Mesothelial cell of epicardium (in vitro differentiated cells): ENCODE results near the gene ZNF787. TPM values are rescaled to one million over a fixed set of nuclear protein-coding genes. Genes with fewer than 3 reads are reported as not detected.

ENCODE experiments used
- DNase-seq, 2 experiments: peaks; one replicate each; pipeline ENCODE4 v3.0.0; 2021; ENCODE audit warnings: low spot score in 2 of 2; ENCODE audit not compliant: unreplicated experiment in 2 of 2
- H3K27ac Mint-ChIP-seq: 2 replicates; pipeline ENCODE4 v1.8.0; 2021; ENCODE audit warnings: mixed read lengths
- H3K27me3 Mint-ChIP-seq: 2 replicates; pipeline ENCODE4 v1.8.0; 2021; ENCODE audit warnings: low read depth, mixed read lengths
- H3K36me3 Mint-ChIP-seq: 2 replicates; pipeline ENCODE4 v1.8.0; 2021; ENCODE audit warnings: mixed read lengths
- H3K4me1 Mint-ChIP-seq: 2 replicates; pipeline ENCODE4 v1.8.0; 2021; ENCODE audit warnings: mixed read lengths
- H3K4me3 Mint-ChIP-seq: 2 replicates; pipeline ENCODE4 v1.8.0; 2021; ENCODE audit warnings: mild to moderate bottlenecking, moderate library complexity, mixed read lengths
- H3K9me3 Mint-ChIP-seq: 2 replicates; pipeline ENCODE4 v1.8.0; 2021; ENCODE audit warnings: mixed read lengths
- CTCF ChIP-seq: fragments of 200-600 bp; sonication (generic); IDR thresholded peaks from one replicate; pipeline ENCODE4 v1.5.0; 2021; ENCODE audit warnings: antibody characterized with exemption; ENCODE audit not compliant: unreplicated experiment
- total RNA-seq: library from RNA; stranded (reverse); gene quantifications from 3 replicates; pipeline ENCODE4 v1.2.1, GENCODE V29; 2021

The ZNF787 gene
- total RNA-seq, 1 donor from 2014 or later, result 35.5 TPM

DNA sequence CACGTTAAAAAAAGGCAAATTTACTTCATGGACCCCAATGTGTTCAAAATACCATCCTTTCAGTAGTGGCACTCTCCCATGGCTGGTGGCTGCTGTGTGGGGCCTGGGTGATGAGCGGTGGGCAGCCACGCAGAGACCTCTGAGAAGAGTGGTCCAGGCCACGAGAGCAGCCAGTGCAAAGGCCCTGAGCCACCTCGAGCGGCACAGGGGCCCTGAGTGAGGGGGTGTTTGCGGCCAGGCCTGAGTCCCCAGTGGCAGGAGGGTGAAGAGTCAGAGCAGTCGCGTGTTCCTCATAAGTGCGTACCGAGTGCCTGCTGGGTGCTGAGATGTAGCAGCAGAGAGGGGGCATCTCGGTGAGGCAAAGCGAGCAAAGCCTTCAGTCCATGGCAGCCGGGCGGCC lies 27.0 kb upstream of the ZNF787 start:
- Mint-ChIP-seq H3K4me1 (peaks cover 8% of the 10 kb centered on the region), H3K27ac (no peak overlapping the region), H3K36me3 (peaks cover 20% of the 10 kb centered on the region), H3K27me3 (no peaks in the 10 kb centered on the region), H3K4me3 (no peak overlapping the region), H3K9me3 (no peaks in the 10 kb centered on the region)
- no peak for TF ChIP-seq CTCF
- no peak for DNase-seq

- no peaks in the 10 kb centered on the region for H3K27me3 Mint-ChIP-seq
- H3K36me3 Mint-ChIP-seq, result peaks cover 20% of the 10 kb centered on the region
- TF ChIP-seq CTCF, result no peak
- peaks cover 12% of the 10 kb centered on the region for H3K4me1 Mint-ChIP-seq
- no peak overlapping the region for H3K4me3 Mint-ChIP-seq
- DNase-seq, result no peak
- H3K27ac Mint-ChIP-seq, result no peak overlapping the region
- H3K9me3 Mint-ChIP-seq, result no peaks in the 10 kb centered on the region
Observed at GRCh38 chr19:56147307-56147706, 26.2 kb upstream of the ZNF787 start.

DNA sequence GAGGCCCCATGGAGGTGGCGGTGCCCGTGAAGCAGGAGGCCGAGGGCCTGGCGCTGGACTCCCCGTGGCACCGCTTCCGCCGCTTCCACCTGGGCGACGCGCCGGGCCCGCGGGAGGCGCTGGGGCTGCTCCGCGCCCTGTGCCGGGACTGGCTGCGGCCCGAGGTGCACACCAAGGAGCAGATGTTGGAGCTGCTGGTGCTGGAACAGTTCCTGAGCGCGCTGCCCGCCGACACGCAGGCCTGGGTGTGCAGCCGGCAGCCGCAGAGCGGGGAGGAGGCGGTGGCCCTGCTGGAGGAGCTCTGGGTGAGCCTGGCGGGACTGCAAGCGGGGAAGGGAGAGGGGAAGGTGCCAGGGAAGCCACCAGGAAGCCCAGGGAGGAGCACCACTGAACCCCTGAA lies 25.8 kb upstream of the ZNF787 start:
- Mint-ChIP-seq H3K27me3 (no peaks in the 10 kb centered on the region), H3K9me3 (no peaks in the 10 kb centered on the region), H3K27ac (no peak overlapping the region), H3K4me3 (no peak overlapping the region), H3K4me1 (peaks cover 16% of the 10 kb centered on the region), H3K36me3 (peaks cover 20% of the 10 kb centered on the region)
- TF ChIP-seq CTCF, result no peak
- no peak for DNase-seq

GRCh38 chr19:56145698-56146097 lies 24.6 kb upstream of the ZNF787 start:
- TF ChIP-seq CTCF, result no peak
- H3K4me1 Mint-ChIP-seq, result peaks cover 19% of the 10 kb centered on the region
- no peak overlapping the region for H3K27ac Mint-ChIP-seq
- no peaks in the 10 kb centered on the region for H3K9me3 Mint-ChIP-seq
- H3K27me3 Mint-ChIP-seq, result no peaks in the 10 kb centered on the region
- H3K4me3 Mint-ChIP-seq, result no peak overlapping the region
- no peak for DNase-seq
- H3K36me3 Mint-ChIP-seq, result peaks cover 20% of the 10 kb centered on the region

DNA sequence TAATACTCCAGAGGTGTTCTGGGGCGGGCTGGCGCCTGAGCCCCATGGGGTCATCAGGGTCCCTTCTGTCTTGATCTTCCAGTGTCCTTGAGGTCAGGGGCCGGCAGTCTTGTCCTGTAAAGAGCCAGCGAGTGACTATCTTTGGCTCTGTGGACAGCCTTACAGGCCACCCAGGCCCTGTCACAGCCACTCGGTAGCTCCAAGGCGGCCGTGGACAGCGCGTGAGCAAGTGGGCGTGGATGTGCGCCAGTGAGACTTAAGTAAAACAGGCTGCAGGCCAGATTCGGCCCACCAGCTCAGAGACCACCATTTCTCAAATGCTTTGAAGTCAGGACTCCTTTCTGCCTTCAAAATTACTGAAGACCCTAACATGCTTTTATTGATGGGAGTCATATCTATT lies 23.7 kb upstream of the ZNF787 start:
- Mint-ChIP-seq H3K4me3 (no peak overlapping the region), H3K9me3 (no peaks in the 10 kb centered on the region), H3K4me1 (peaks cover 26% of the 10 kb centered on the region), H3K27ac (no peak overlapping the region), H3K27me3 (no peaks in the 10 kb centered on the region), H3K36me3 (peaks cover 14% of the 10 kb centered on the region)
- no peak for TF ChIP-seq CTCF
- DNase-seq, result no peak

DNA sequence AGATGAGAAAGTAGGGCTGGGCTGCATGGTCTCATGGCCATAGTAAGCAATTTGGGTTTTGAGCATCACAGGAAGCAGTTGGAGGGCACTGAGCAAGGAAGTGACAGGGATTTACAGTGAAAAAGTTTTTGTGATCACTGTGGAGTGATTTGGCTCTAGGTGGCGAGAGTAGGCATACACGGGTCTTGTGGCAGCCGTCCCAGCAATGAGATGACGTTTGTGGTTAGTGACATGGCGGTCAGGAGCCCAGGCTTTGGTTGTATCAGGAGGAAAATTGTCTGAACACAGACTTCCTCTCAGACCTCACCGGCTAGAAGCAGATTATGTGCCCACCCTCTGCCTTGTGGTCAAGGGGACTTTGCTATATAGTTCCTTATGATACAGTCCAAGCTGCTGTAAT lies 23.3 kb upstream of the ZNF787 start:
- peaks cover 29% of the 10 kb centered on the region for H3K4me1 Mint-ChIP-seq
- no peaks in the 10 kb centered on the region for H3K27me3 Mint-ChIP-seq
- peaks cover 10% of the 10 kb centered on the region for H3K36me3 Mint-ChIP-seq
- H3K4me3 Mint-ChIP-seq, result no peak overlapping the region
- no peaks in the 10 kb centered on the region for H3K9me3 Mint-ChIP-seq
- no peak for TF ChIP-seq CTCF
- no peak for DNase-seq
- no peak overlapping the region for H3K27ac Mint-ChIP-seq
